Chondrocyte (in vitro differentiated cells): ENCODE data around the gene FTCD. TPM values are rescaled to one million over a fixed set of nuclear protein-coding genes. Genes with fewer than 3 reads are reported as not detected.
A peak's percentile ranks its signal among the peaks of the same experiment; 100 is the strongest.

Experiments used
- DNase-seq: peaks from one replicate; pipeline ENCODE4 v3.0.0; 2021; ENCODE audit warnings: mixed read lengths, low spot score
- H3K27ac Mint-ChIP-seq: one replicate; pipeline ENCODE4 v1.8.0; 2021; ENCODE audit warnings: mild to moderate bottlenecking, moderate library complexity, mixed read lengths; ENCODE audit not compliant: unreplicated experiment
- H3K27me3 Mint-ChIP-seq: 2 replicates; pipeline ENCODE4 v1.8.0; 2021; ENCODE audit warnings: low read depth, mixed read lengths
- H3K36me3 Mint-ChIP-seq: 2 replicates; pipeline ENCODE4 v1.8.0; 2021; ENCODE audit warnings: low read depth, mixed read lengths
- H3K4me1 Mint-ChIP-seq: 2 replicates; pipeline ENCODE4 v1.8.0; 2021; ENCODE audit warnings: low read depth, mild to moderate bottlenecking, mixed read lengths
- H3K4me3 Mint-ChIP-seq: one replicate; pipeline ENCODE4 v1.8.0; 2021; ENCODE audit warnings: mild to moderate bottlenecking, moderate library complexity, mixed read lengths; ENCODE audit not compliant: unreplicated experiment
- H3K9me3 Mint-ChIP-seq: 2 replicates; pipeline ENCODE4 v1.8.0; 2021; ENCODE audit warnings: low read depth, mixed read lengths
- CTCF ChIP-seq: fragments of 200-600 bp; sonication (generic); IDR thresholded peaks from 2 replicates; pipeline ENCODE4 v1.5.0; 2021; ENCODE audit warnings: antibody characterized with exemption, mild to moderate bottlenecking, moderate library complexity
- total RNA-seq: library from RNA; stranded (reverse); gene quantifications from 3 replicates; pipeline ENCODE4 v1.2.1, GENCODE V29; 2021

Gene FTCD
- total RNA-seq, 1 donor from 2014 or later: 1.7 TPM

- peak; percentile 62 for TF ChIP-seq CTCF
- peak; percentile 75 for DNase-seq
- Mint-ChIP-seq H3K9me3 (peaks cover 31% of the 10 kb centered on the region), H3K27ac (peak overlapping the region; percentile 87), H3K4me1 (peaks cover 40% of the 10 kb centered on the region), H3K36me3 (peaks cover 33% of the 10 kb centered on the region), H3K4me3 (peak overlapping the region; percentile 89), H3K27me3 (no peaks in the 10 kb centered on the region)
Measured at GRCh38 chr21:46099476-46099875, 55.9 kb downstream of the FTCD start.

GRCh38 chr21:46098303-46099141 is 56.9 kb downstream of the FTCD start:
- Mint-ChIP-seq H3K4me1 (peaks cover 31% of the 10 kb centered on the region), H3K36me3 (peaks cover 26% of the 10 kb centered on the region), H3K27me3 (no peaks in the 10 kb centered on the region), H3K27ac (peak overlapping the region; percentile 87), H3K9me3 (peaks cover 22% of the 10 kb centered on the region), H3K4me3 (peak overlapping the region; percentile 89)
- no peak for TF ChIP-seq CTCF
- DNase-seq: peak; percentile 90

- H3K4me3 Mint-ChIP-seq: peak within 1 kb of the TSS; percentile 89
- DNase-seq: peak; percentile 94
- peaks cover 12% of the 10 kb centered on the region for H3K9me3 Mint-ChIP-seq
- peaks cover 30% of the 10 kb centered on the region for H3K4me1 Mint-ChIP-seq
- no peaks in the 10 kb centered on the region for H3K27me3 Mint-ChIP-seq
- peak; percentile 82 for TF ChIP-seq CTCF
- peaks cover 20% of the 10 kb centered on the region for H3K36me3 Mint-ChIP-seq
- H3K27ac Mint-ChIP-seq: peak within 1 kb of the TSS; percentile 87
Measured at GRCh38 chr21:46097336-46098293, 57.8 kb downstream of the FTCD start, which contains the start of gene COL6A2. Gene COL6A2 (plus strand): TSS chr21:46098112.

- Mint-ChIP-seq H3K9me3 (peaks cover 7% of the 10 kb centered on the region), H3K4me3 (peak overlapping the region; percentile 55), H3K27ac (peak overlapping the region; percentile 15), H3K36me3 (peaks cover 15% of the 10 kb centered on the region), H3K4me1 (peaks cover 37% of the 10 kb centered on the region), H3K27me3 (no peaks in the 10 kb centered on the region)
- no peak for TF ChIP-seq CTCF
- DNase-seq: peak; percentile 89
Measured at GRCh38 chr21:46096596-46097335, 58.6 kb downstream of the FTCD start.
